ENCODE measurements around the gene TMEM95.

The TMEM95 gene

GRCh38 chr17:7403727-7403976, 48.7 kb downstream of the TMEM95 start:
- no peak for TF ChIP-seq CTCF (IDR thresholded peaks at IDR 0.05; ENCODE audit: borderline replicate concordance, insufficient read depth, low read depth, low read length)

GRCh38 chr17:7403977-7404736, 49.2 kb downstream of the TMEM95 start, which contains the start of gene TMEM256:
TSS of gene TMEM256 (minus strand) at chr17:7404097. CDS start at chr17:7404084, 13 bp downstream.
- H3K4me3 ChIP-seq (ENCODE audit: low read depth, low read length), result peak within 1 kb of the TSS; percentile 80
- TF ChIP-seq CTCF (IDR thresholded peaks at IDR 0.05; ENCODE audit: borderline replicate concordance, insufficient read depth, low read depth, low read length), result no peak

More at GRCh38 chr17:7403727-7403976, 48.7 kb downstream of the TMEM95 start:
- peak overlapping the region; percentile 80 for H3K4me3 ChIP-seq (ENCODE audit: low read depth, low read length)

GRCh38 chr17:7404737-7405349, 49.9 kb downstream of the TMEM95 start:
- H3K4me3 ChIP-seq (ENCODE audit: low read depth, low read length), result peak overlapping the region; percentile 46
- TF ChIP-seq CTCF (IDR thresholded peaks at IDR 0.05; ENCODE audit: borderline replicate concordance, insufficient read depth, low read depth, low read length), result no peak

- no peak for TF ChIP-seq CTCF (IDR thresholded peaks at IDR 0.05; ENCODE audit: borderline replicate concordance, insufficient read depth, low read depth, low read length)
- no peak overlapping the region for H3K4me3 ChIP-seq (ENCODE audit: low read depth, low read length)
These were observed 50.6 kb downstream of the TMEM95 start for GRCh38 chr17:7405350-7406234.

GRCh38 chr17:7406235-7406825, 51.4 kb downstream of the TMEM95 start:
- H3K4me3 ChIP-seq (ENCODE audit: low read depth, low read length), result no peak overlapping the region
- no peak for TF ChIP-seq CTCF (IDR thresholded peaks at IDR 0.05; ENCODE audit: borderline replicate concordance, insufficient read depth, low read depth, low read length)
